ENCODE results near the gene TMEM181. TPM values are rescaled to one million over a fixed set of nuclear protein-coding genes. Genes with fewer than 3 reads are reported as not detected.
"Not testable (repeated sequence)": the region's sequence is repeated elsewhere in the genome, so short reads cannot be mapped to it uniquely, and the experiment has no call there.

TMEM181 gene
- total RNA-seq, 1 experiment from 2014 or later: 18.7 TPM

GRCh38 chr6:158667360-158667981 lies 107.6 kb downstream of the TMEM181 start:
- peak overlapping the region; percentile 98 for H3K27ac ChIP-seq
- H2AFZ ChIP-seq: peak overlapping the region; percentile 62; the same call in 1 of the 2 replicates
- H3K79me2 ChIP-seq (ENCODE audit: low read depth): no peaks in the 10 kb centered on the region; the same call in 1 of the 2 replicates
- H3K4me2 ChIP-seq: peak overlapping the region; percentile 86
- BruUV-seq (replicated peaks): no TSS peak
- H4K20me1 ChIP-seq (ENCODE audit: insufficient read depth): no peaks in the 10 kb centered on the region
- intact Hi-C loops (cut with micrococcal nuclease; ENCODE audit: unreplicated experiment): loop anchor here (2.0 kb wide), 1 partner anchor 23 kb away; the partner anchor contains the start of gene DYNLT1
- H3K4me3 ChIP-seq: peak overlapping the region; percentile 46; the same call in 1 of the 2 replicates
- no peak for TF ChIP-seq EZH2 (IDR thresholded peaks at IDR 0.05; ENCODE audit: low read depth)
- peaks cover 40% of the 10 kb centered on the region for H3F3A ChIP-seq (ENCODE audit: insufficient read depth, low read depth)
- ChIA-PET CTCF (interaction anchor here (0.6 to 0.7 kb wide), 3 partner anchors 17 to 455 kb away, joined by 4 to 7 read pairs (median 4); no protein-coding TSS in a partner anchor), POLR2A (ENCODE audit: unreplicated experiment) (interaction anchor here (0.7 kb wide), 1 partner anchor 367 kb away, joined by 4 read pairs; no protein-coding TSS in a partner anchor)
- no peaks in the 10 kb centered on the region for H3K27me3 ChIP-seq (ENCODE audit: insufficient read depth, low read depth)
- H3K9me2 ChIP-seq (ENCODE audit: insufficient read depth): no peaks in the 10 kb centered on the region
- peaks cover 72% of the 10 kb centered on the region for H3K4me1 ChIP-seq (replicated peaks; ENCODE audit: insufficient read depth)
- DNase-seq: no peak
- H3K36me3 ChIP-seq (ENCODE audit: low read depth): 0 out of 2 replicates have a peak, but pooled peaks cover 2% of the 10 kb centered on the region
- no peaks in the 10 kb centered on the region for H3K9me3 ChIP-seq (ENCODE audit: insufficient read depth, low read depth)

GRCh38 chr6:158668707-158669103 lies 108.8 kb downstream of the TMEM181 start:
- no peak for DNase-seq
- Histone ChIP-seq H3K9me3 (ENCODE audit: insufficient read depth, low read depth) (no peaks in the 10 kb centered on the region), H2AFZ (no peak overlapping the region), H3K4me1 (replicated peaks; ENCODE audit: insufficient read depth) (peaks cover 62% of the 10 kb centered on the region), H3K4me2 (0 out of 2 replicates have a peak overlapping the region, but pooled peaks have one; percentile 86), H3K9me2 (ENCODE audit: insufficient read depth) (no peaks in the 10 kb centered on the region), H3K4me3 (no peak overlapping the region), H3F3A (ENCODE audit: insufficient read depth, low read depth) (peaks cover 40% of the 10 kb centered on the region), H3K79me2 (ENCODE audit: low read depth) (no peaks in the 10 kb centered on the region; the same call in 1 of the 2 replicates), H3K27ac (peak overlapping the region; percentile 98), H3K36me3 (ENCODE audit: low read depth) (no peaks in the 10 kb centered on the region), H4K20me1 (ENCODE audit: insufficient read depth) (no peaks in the 10 kb centered on the region), H3K27me3 (ENCODE audit: insufficient read depth, low read depth) (no peaks in the 10 kb centered on the region)
- BruUV-seq (replicated peaks): no TSS peak
- ChIA-PET POLR2A (ENCODE audit: unreplicated experiment) (no interaction called here), CTCF (no interaction called here)
- intact Hi-C loops (cut with micrococcal nuclease; ENCODE audit: unreplicated experiment): no loop called here
- no peak for TF ChIP-seq CTCF (conservative IDR thresholded peaks at IDR 0.05)
- TF ChIP-seq EZH2 (IDR thresholded peaks at IDR 0.05; ENCODE audit: low read depth): no peak

- peaks cover 37% of the 10 kb centered on the region for H3F3A ChIP-seq (ENCODE audit: insufficient read depth, low read depth)
- BruUV-seq (replicated peaks): no TSS peak
- peak overlapping the region; percentile 98; the same call in 1 of the 2 replicates for H3K27ac ChIP-seq
- TF ChIP-seq EZH2 (IDR thresholded peaks at IDR 0.05; ENCODE audit: low read depth): no peak
- ChIA-PET CTCF (no interaction called here), POLR2A (ENCODE audit: unreplicated experiment) (interaction anchor here (0.6 kb wide), 1 partner anchor 17 kb away, joined by 5 read pairs; no protein-coding TSS in a partner anchor)
- H3K4me1 ChIP-seq (replicated peaks; ENCODE audit: insufficient read depth): peaks cover 57% of the 10 kb centered on the region
- no peak for DNase-seq
- H3K36me3 ChIP-seq (ENCODE audit: low read depth): no peaks in the 10 kb centered on the region
- H3K4me3 ChIP-seq: no peak overlapping the region
- H3K4me2 ChIP-seq: 0 out of 2 replicates have a peak overlapping the region, but pooled peaks have one; percentile 8
- intact Hi-C loops (cut with micrococcal nuclease; ENCODE audit: unreplicated experiment): no loop called here
- no peak overlapping the region for H2AFZ ChIP-seq
- no peaks in the 10 kb centered on the region for H3K9me3 ChIP-seq (ENCODE audit: insufficient read depth, low read depth)
- no peaks in the 10 kb centered on the region for H3K9me2 ChIP-seq (ENCODE audit: insufficient read depth)
- H3K79me2 ChIP-seq (ENCODE audit: low read depth): no peaks in the 10 kb centered on the region; the same call in 1 of the 2 replicates
- H3K27me3 ChIP-seq (ENCODE audit: insufficient read depth, low read depth): no peaks in the 10 kb centered on the region
- no peaks in the 10 kb centered on the region for H4K20me1 ChIP-seq (ENCODE audit: insufficient read depth)
Measured at GRCh38 chr6:158669145-158670035, 109.5 kb downstream of the TMEM181 start.

GRCh38 chr6:158672119-158672518 lies 112.2 kb downstream of the TMEM181 start:
- POLR2A ChIA-PET (ENCODE audit: unreplicated experiment); BruUV-seq (replicated peaks); intact Hi-C loops (cut with micrococcal nuclease; ENCODE audit: unreplicated experiment): not testable (repeated sequence)

More at GRCh38 chr6:158672119-158672518, 112.2 kb downstream of the TMEM181 start:
- DNase-seq; H3K36me3 ChIP-seq (ENCODE audit: low read depth); H3K9me2 ChIP-seq (ENCODE audit: insufficient read depth); H3K79me2 ChIP-seq (ENCODE audit: low read depth); H2AFZ ChIP-seq; H4K20me1 ChIP-seq (ENCODE audit: insufficient read depth); H3K4me3 ChIP-seq; H3K9me3 ChIP-seq (ENCODE audit: insufficient read depth, low read depth); H3K27me3 ChIP-seq (ENCODE audit: insufficient read depth, low read depth); H3K27ac ChIP-seq; H3K4me2 ChIP-seq: not testable (repeated sequence)
- CTCF ChIA-PET: interaction anchor here (0.6 kb wide), 1 partner anchor 53 kb away, joined by 4 read pairs; no protein-coding TSS in a partner anchor
- Histone ChIP-seq H3K4me1 (replicated peaks; ENCODE audit: insufficient read depth) (peaks cover 32% of the 10 kb centered on the region), H3F3A (ENCODE audit: insufficient read depth, low read depth) (peaks cover 16% of the 10 kb centered on the region)

Data from PC-9 (cell line).